GM21515 (cell line): ENCODE data around the gene DDC.
"Not testable (repeated sequence)": the region's sequence is repeated elsewhere in the genome, so short reads cannot be mapped to it uniquely, and the experiment has no call there.

Source experiments
- ATAC-seq: cut with Tn5 transposase; IDR thresholded peaks from one replicate; pipeline ENCODE4 v1.9.1; 2021; ENCODE audit not compliant: unreplicated experiment

DDC gene

DNA sequence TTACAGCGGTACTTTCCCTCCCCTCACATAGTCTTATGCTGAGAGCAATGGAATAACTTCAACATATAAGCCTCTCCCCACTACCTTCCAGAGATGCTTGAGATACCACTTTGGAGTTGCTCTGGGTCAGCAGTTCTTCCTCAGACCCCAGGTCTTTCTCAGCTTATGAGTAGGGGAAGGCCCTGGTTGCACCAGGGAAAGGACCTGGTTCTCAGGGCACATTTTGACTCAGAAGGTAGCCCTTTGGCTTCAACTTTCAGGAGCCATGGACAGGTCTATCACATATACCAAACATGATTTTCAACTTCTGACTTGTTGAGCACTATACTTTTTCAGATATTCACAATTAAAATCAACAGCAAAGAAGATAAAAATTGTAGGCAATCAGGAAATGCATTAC is 103.5 kb downstream of the DDC start:
- ATAC-seq = no peak

DNA sequence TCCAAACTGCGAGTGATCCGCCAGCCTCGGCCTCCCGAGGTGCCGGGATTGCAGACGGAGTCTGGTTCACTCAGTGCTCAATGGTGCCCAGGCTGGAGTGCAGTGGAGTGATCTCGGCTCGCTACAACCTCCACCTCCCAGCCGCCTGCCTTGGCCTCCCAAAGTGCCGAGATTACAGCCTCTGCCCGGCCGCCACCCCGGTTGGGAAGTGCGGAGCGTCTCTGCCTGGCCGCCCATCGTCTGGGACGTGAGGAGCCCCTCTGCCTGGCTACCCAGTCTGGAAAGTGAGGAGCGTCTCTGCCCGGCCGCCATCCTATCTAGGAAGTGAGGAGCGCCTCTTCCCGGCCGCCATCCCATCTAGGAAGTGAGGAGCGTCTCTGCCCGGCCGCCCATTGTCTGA is 106.0 kb downstream of the DDC start:
- not testable (repeated sequence) for ATAC-seq

DNA sequence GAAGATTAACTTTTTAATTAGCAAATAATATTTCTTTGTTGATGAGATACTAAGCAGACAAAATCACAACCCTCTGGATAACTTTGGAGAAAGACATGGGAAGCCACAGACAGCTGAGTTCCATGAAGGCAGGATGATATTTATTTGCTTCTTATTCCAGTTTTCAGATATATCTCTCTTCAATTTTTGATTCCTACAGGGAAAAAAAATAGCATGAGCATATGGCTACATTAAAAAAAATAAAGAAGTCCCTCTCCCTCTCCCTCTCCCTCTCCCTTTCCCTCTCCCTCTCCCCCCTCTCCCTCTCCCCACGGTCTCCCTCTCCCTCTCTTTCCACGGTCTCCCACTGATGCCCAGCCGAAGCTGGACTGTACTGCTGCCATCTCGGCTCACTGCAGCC is 106.6 kb downstream of the DDC start:
- not testable (repeated sequence) for ATAC-seq

- no peak for ATAC-seq
These were observed 108.7 kb downstream of the DDC start for GRCh38 chr7:50456371-50457123.

DNA sequence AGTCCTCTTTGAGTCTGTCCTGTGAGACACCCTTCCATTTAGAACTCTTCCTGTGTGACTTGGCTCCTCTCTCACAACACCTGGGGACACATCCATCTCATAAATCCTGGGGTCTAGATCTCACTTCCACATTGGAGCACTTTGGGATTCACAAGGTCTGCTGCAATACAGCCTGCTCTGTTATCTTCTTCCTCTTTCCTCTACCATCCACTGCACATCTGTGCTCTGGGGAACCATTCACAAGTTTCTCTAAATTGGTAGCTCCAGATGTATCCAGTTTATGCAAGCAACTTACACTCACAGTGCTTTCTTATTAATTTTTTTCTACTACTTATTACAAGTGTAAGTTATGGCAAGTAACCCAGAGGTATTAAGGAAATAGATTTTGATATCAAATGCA is 109.5 kb downstream of the DDC start:
- ATAC-seq = no peak

GRCh38 chr7:50454968-50455367 is 110.2 kb downstream of the DDC start:
- no peak for ATAC-seq

DNA sequence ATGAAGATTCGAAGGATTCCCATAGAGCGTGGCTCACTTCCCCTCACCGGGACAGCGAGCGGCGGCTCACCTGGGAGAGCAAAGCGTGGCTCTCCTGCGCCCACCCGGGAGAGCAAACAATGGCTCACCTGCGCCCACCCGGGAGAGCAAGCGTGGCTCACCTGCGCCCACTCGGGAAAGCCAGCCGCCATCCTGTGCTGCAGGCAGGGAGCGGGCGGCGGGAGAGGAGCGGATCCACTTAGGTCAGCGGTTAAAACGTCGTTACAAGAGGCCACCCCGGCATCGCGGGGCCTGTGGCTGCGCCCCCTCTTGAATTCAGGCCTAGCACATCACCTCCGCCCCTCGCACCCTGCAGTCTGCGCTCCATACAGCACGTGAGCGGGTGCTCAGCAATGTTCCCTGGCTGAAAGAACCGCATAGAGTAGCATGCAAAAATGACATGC is 114.6 kb downstream of the DDC start:
- peak; percentile 25 for ATAC-seq

DNA sequence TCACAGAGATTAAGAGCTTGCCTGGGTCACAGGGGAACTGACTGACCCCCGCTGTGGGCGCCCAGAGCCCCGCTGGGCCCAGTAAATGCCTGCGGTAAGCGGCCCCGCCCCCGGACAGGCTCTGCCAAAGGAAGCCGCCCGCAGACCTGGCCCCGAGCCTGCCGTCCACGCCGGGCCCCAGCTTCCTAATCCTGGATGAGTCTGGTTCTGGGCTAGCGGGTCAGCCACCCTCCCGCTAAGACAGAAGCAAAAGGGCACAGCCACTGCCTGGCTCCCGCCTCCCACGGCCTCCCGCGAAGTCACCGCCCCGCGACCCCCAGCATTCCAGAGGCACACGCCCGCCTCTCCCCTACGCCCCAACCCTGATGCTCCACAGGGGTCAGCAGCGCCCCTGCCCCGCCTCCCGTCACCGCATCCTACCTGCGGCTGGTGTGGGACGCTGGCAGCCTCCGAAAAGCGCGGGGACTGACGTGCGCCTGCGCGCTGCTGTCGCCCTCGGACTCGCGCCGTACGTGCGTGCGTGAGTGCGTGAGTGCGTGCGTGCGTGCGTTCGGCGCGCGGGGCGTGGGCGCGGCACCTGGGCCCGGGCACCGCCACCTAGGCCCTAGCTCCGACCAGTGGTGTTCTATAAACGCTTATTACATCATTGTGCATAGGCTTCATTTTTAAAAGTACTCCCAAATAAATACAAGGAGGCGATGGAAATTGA is 115.2 kb downstream of the DDC start, which contains the start of gene FIGNL1:
Gene FIGNL1 (minus strand): TSS at position 470 of the 709 bp plus-strand sequence. CDS start 3,063 bp downstream, outside the sequence.
- peak; percentile 84 for ATAC-seq

- no peak for ATAC-seq
These were observed 115.7 kb downstream of the DDC start for GRCh38 chr7:50449501-50449880.

DNA sequence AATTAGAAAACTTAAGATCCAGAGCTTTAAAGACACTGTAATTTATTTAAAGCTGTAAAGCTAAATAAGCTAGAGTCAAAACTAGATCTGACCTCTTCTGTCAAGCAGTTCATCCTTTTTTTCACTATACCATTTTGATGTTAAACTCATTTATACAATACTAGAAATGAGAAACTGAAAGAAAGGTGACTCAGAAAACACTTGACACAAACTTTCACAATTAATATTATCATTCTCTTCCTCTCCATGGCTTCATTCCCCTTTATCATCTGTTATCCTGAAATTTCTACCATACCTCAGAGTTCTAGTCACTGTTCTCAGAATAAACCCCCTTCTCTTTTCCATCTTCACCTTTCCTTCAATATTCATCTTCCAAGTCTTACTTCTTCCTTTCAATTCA is 116.4 kb downstream of the DDC start:
- peak; percentile 31 for ATAC-seq

GRCh38 chr7:50446542-50446960 is 118.7 kb downstream of the DDC start:
- no peak for ATAC-seq

- ATAC-seq = no peak
These were observed 128.9 kb downstream of the DDC start for GRCh38 chr7:50436133-50436806.

DNA sequence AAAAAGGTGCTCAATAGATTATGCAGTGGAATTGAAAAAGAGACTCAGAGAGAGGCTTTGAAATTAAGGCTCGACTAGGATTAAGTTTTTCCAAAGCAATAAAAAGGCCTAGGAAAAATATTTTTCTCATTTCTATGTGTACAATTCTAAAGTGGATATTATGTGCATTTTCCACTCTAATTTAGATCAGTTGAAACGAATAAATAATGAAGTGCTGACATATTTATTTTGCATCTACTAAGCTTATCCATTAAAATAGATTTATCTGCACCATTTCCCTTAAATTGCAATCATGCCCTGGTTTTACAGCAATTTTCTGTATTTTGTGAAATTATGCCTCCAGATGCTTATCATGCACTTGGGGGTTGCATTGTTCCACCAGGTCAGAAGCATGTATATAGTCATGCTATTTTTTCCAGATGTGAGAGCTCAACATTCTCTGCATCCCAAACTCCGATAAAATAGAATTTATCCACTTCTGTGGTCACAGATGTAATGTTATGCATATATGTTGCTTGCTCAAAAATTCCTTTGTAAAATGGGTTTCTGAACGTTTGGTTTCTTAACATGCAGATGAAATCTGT is 133.4 kb downstream of the DDC start:
- no peak for ATAC-seq

GRCh38 chr7:50431316-50431715 is 133.9 kb downstream of the DDC start:
- no peak for ATAC-seq

GRCh38 chr7:50428911-50429310 is 136.3 kb downstream of the DDC start:
- no peak for ATAC-seq

GRCh38 chr7:50427518-50427917 is 137.7 kb downstream of the DDC start:
- no peak for ATAC-seq

DNA sequence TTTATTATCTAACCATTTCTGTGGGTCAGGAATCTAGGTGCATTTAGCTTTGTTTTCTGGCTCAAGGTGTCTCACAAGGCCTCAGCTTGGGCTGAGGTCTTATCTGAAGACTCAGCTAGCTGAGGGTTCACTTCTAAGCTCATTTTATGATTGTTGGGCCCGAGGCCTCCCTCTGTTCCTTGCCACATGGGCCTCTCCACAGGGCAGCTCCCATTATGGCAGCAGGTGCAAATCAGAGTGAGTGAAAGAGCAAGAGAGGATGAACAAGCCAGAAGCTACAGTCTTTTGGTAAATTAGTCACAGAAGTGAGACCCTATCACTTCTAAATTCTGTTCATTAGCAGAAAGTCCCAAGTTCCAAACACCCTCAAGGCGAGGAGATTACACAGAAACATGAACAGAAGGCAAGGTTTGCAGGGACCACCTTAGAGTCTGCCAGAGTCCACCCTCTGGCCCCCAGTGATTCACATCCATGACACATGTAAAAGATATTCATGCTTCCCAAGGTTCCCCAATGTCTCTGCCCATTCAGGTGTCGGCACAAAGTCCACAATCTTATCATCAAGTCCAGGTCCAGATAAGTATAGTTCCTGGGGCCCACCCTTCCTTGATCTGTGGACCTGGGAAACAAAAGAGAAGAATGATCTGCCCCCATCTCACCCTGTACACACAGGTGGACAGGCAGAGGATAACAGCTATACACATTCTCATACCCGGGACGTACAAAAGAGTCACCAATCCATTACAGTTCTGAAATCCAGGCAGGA is 138.7 kb downstream of the DDC start:
- no peak for ATAC-seq

GRCh38 chr7:50425318-50425717 is 139.9 kb downstream of the DDC start:
- no peak for ATAC-seq

DNA sequence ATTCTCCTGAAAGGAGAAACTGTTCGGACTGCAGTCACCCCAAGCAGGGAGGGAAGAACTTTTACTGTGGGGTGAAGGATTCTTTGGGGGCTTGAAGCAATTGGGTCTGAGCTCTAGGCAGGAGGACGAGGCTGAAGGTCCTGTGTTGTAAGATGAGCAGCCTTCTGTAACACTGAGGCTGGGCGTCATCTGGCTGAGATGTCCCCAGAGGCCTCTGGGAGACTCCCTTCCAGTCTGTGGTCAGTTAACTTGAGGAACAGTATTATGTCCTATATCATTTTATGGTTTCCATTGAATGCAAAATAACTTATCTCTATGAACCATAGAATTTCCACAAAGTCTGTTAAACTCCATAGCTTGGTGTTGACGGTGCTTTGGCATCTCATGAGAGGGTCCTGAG is 141.3 kb downstream of the DDC start:
- ATAC-seq = no peak

DNA sequence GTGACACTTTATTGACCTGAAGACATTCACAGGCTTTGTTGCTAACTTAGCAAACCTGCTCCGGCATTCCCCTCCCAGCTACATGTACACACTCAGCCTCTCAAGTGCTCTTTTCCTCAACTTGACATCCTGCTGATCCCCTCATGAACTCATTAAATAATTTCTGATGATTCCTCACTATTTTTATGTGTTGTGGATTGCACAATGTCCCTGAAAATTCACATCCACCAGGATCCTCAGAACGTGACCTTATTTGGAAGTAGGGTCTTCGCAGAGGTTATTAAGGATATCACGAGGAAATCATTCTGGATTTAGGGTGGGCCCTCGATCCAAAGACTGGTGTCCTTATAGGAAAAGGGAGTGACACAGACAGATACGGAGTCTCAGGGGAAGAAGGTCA is 142.3 kb downstream of the DDC start:
- no peak for ATAC-seq

- ATAC-seq = no peak
These were observed 144.2 kb downstream of the DDC start for GRCh38 chr7:50421043-50421442.
